ENCODE measurements around the gene ASPM.
"Not testable (repeated sequence)": the region's sequence is repeated elsewhere in the genome, so short reads cannot be mapped to it uniquely, and the experiment has no call there.

The ASPM gene

GRCh38 chr1:197145446-197146024, 934 bp downstream of the ASPM start:
- DNase-seq (ENCODE audit: low read depth in 1 of 2, low spot score in 1 of 2), result no peak

DNA sequence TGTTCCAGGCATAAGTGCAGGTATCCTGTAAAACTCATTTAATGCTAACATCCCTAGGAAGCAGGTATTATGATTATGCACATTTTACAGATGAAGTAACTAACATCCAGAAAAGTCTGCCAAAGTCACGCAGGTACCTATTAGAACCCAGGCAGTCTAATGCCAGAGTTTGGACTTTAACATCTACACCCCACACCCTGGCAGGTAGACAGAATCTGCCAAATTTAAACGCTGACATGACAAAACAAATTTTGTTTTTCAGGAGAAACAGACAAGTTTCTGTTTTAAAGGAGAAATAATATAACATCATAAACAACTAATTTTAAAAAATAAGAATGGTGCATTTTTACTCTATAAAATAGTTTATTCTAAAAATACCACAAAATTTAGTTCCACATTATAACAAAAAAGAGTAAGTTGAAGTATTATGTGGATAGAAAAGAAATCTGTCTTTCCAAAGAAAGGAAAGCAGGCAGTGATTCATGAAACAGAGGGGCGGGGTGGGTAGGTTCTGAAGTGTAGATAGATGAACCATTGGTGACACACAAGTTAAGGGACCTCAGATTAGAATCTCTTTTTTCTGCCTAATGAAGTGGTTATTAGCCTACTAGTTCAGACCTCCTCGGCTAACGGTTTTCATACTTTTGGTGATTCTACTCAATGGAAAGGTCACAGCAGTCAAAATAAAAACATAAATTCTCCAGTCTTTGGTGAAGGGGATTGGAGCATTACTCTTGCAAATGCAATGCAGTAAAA, 1.7 kb downstream of the ASPM start:
- no peak for DNase-seq (ENCODE audit: low read depth in 1 of 2, low spot score in 1 of 2)

- no peak for DNase-seq (ENCODE audit: low read depth in 1 of 2, low spot score in 1 of 2)
These were observed 3.2 kb downstream of the ASPM start for GRCh38 chr1:197143276-197143675.

DNA sequence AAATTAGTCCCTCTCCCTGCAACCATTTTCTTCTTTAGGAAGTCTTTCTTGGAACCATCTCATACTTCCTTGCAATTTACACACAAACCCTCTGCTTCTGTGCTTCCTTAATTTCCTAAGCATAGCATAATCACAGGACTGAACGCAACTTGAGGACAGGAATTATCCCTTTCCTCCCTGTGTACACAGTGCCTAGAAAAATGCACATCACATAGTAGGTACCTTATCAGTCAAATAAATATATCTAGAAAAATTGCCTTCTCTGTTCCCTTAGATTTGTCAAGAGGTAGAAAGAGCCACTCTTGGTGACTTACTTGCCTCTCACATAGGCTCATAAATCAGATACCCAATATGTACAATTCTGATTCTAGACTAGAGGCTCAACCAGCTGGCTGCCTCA, 4.9 kb downstream of the ASPM start:
- no peak for DNase-seq (ENCODE audit: low read depth in 1 of 2, low spot score in 1 of 2)

GRCh38 chr1:197140121-197140520, 6.3 kb downstream of the ASPM start:
- DNase-seq (ENCODE audit: low read depth in 1 of 2, low spot score in 1 of 2), result no peak

DNA sequence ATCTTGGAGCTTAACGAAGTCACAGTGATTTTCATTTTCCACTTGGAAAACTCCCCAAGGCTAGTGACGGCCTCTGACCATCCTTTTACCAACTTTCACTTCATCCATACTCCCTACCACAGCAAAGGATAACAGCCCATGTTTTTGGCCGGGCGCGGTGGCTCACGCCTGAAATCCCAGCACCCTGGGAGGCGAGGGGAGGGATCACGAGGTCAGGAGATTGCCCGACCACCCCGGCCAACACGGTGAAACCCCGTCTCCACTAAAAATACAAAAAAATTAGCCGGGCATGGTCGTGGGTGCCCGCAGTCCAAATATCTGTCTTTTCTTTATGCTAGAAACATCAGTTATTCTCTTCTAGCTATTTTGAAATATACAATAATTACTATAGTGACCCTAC, 7.3 kb downstream of the ASPM start:
- no peak for DNase-seq (ENCODE audit: low read depth in 1 of 2, low spot score in 1 of 2)

GRCh38 chr1:197137322-197137721, 9.1 kb downstream of the ASPM start:
- DNase-seq (ENCODE audit: low read depth in 1 of 2, low spot score in 1 of 2), result no peak

- no peak for DNase-seq (ENCODE audit: low read depth in 1 of 2, low spot score in 1 of 2)
These were observed 15.7 kb downstream of the ASPM start for GRCh38 chr1:197130677-197131304.

- no peak for DNase-seq (ENCODE audit: low read depth in 1 of 2, low spot score in 1 of 2)
These were observed 16.8 kb downstream of the ASPM start for GRCh38 chr1:197129698-197130097.

GRCh38 chr1:197127246-197127912, 19.1 kb downstream of the ASPM start:
- DNase-seq (ENCODE audit: low read depth in 1 of 2, low spot score in 1 of 2), result no peak

- DNase-seq (ENCODE audit: low read depth in 1 of 2, low spot score in 1 of 2), result no peak
These were observed 19.8 kb downstream of the ASPM start for GRCh38 chr1:197126691-197127090.

GRCh38 chr1:197124376-197124775, 22.1 kb downstream of the ASPM start:
- no peak for DNase-seq (ENCODE audit: low read depth in 1 of 2, low spot score in 1 of 2)

DNA sequence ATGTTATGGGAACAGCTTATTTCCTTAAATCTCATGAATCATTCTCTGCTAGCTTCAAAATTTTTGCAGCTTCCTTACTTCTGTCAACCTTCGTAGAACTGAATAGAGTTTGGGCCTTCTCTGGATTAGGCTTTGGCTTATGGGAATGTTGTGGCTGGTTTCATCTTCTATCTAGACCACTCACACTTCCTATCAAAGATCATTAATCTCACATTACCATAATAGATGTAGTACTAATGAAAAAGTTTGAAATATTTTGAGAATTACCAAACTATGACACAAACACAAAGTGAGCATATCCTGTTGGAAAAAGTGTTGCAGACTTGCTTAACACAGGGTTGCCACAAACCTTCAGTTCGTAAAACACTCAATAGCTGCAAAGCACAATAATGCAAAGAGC, 30.3 kb downstream of the ASPM start:
- no peak for DNase-seq (ENCODE audit: low read depth in 1 of 2, low spot score in 1 of 2)

- DNase-seq (ENCODE audit: low read depth in 1 of 2, low spot score in 1 of 2), result no peak
These were observed 39.6 kb downstream of the ASPM start for GRCh38 chr1:197106869-197107268.

GRCh38 chr1:197103300-197103699, 43.2 kb downstream of the ASPM start:
- DNase-seq (ENCODE audit: low read depth in 1 of 2, low spot score in 1 of 2), result no peak

GRCh38 chr1:197101978-197102377, 44.5 kb downstream of the ASPM start:
- no peak for DNase-seq (ENCODE audit: low read depth in 1 of 2, low spot score in 1 of 2)

DNA sequence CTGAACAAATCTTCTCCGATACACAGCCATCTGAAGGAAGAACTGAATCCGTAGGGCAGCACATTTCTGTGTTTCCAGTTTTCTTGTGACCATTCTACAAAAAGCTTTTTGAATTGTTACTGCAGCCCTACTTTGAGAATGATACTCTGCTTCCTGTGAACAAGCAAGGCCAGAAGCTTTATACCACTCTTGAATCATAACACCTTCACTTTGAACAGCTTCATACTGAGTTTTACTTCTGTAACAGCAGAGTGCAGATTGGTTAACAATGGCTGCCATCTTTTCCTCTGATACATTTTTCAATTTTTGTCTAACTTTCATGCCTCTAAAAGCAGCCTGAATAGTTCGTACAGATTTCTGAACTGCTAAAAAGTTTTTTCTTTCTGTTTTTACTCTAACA, 45.8 kb downstream of the ASPM start:
- no peak for DNase-seq (ENCODE audit: low read depth in 1 of 2, low spot score in 1 of 2)

DNA sequence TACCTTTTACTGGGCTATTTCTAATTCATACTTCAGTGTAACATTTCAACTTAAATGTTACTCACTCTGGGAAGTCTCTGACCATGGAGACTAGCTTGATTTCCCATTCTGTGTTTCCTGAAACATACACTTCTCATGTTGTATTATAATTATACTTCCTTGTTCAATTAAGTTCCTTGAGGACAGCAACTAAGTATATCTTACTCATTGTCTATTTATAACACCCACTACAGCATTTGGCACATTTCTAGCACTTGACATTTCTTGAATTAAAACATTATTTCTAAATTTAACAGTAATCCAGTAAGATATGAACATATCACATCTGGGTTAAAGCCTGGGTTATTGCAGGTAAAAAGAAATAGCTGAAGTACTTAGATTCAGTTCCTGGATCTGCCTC, 47.0 kb downstream of the ASPM start:
- no peak for DNase-seq (ENCODE audit: low read depth in 1 of 2, low spot score in 1 of 2)

GRCh38 chr1:197096971-197097370, 49.5 kb downstream of the ASPM start:
- not testable (repeated sequence) for DNase-seq (ENCODE audit: low read depth in 1 of 2, low spot score in 1 of 2)

- DNase-seq (ENCODE audit: low read depth in 1 of 2, low spot score in 1 of 2), result no peak
These were observed 50.3 kb downstream of the ASPM start for GRCh38 chr1:197096137-197096536.

GRCh38 chr1:197093226-197093885, 53.1 kb downstream of the ASPM start:
- DNase-seq (ENCODE audit: low read depth in 1 of 2, low spot score in 1 of 2), result no peak
